Stimulated activated CD8-positive, alpha-beta memory T cell treated with anti-CD3 and anti-CD28 coated beads, Interleukin-2, amount 100 ng/mL, for 1 hour (primary cell): ENCODE results near the gene SYNDIG1.

Source experiments
- DNase-seq, 2 donors: peaks; one replicate each; pipeline ENCODE4 v3.0.0-alpha.2; 2020; ENCODE audit warnings: low read depth in 2 of 2

Gene SYNDIG1

GRCh38 chr20:24654425-24654824, 185.0 kb downstream of the SYNDIG1 start:
- no peak for DNase-seq

GRCh38 chr20:24656391-24656790, 187.0 kb downstream of the SYNDIG1 start:
- DNase-seq, result no peak

- no peak for DNase-seq
These were observed 187.8 kb downstream of the SYNDIG1 start for GRCh38 chr20:24657196-24657595.

GRCh38 chr20:24657878-24658620, 188.6 kb downstream of the SYNDIG1 start:
- DNase-seq, result no peak

- no peak for DNase-seq
These were observed 189.7 kb downstream of the SYNDIG1 start for GRCh38 chr20:24658920-24659660.

GRCh38 chr20:24659835-24660234, 190.4 kb downstream of the SYNDIG1 start:
- DNase-seq, result no peak

GRCh38 chr20:24660651-24661050, 191.2 kb downstream of the SYNDIG1 start:
- DNase-seq, result no peak

- no peak for DNase-seq
These were observed 191.8 kb downstream of the SYNDIG1 start for GRCh38 chr20:24661255-24661654.

GRCh38 chr20:24662322-24662721, 192.9 kb downstream of the SYNDIG1 start:
- DNase-seq, result no peak

GRCh38 chr20:24662752-24663365, 193.4 kb downstream of the SYNDIG1 start:
- DNase-seq, result no peak

- no peak for DNase-seq
These were observed 194.1 kb downstream of the SYNDIG1 start for GRCh38 chr20:24663496-24663895.

GRCh38 chr20:24664266-24664986, 195.0 kb downstream of the SYNDIG1 start:
- DNase-seq, result no peak

GRCh38 chr20:24665196-24665595, 195.8 kb downstream of the SYNDIG1 start:
- no peak for DNase-seq

- DNase-seq, result no peak
These were observed 196.3 kb downstream of the SYNDIG1 start for GRCh38 chr20:24665741-24666191.

- no peak for DNase-seq
These were observed 198.4 kb downstream of the SYNDIG1 start for GRCh38 chr20:24667689-24668383.

- DNase-seq, result no peak
These were observed 198.9 kb downstream of the SYNDIG1 start for GRCh38 chr20:24668384-24668702.

- DNase-seq, result no peak
These were observed 199.4 kb downstream of the SYNDIG1 start for GRCh38 chr20:24668791-24669190.

GRCh38 chr20:24669701-24670100, 200.3 kb downstream of the SYNDIG1 start:
- DNase-seq, result no peak

- DNase-seq, result no peak
These were observed 201.0 kb downstream of the SYNDIG1 start for GRCh38 chr20:24670341-24670872.

GRCh38 chr20:24670981-24671380, 201.6 kb downstream of the SYNDIG1 start:
- DNase-seq, result no peak

- DNase-seq, result no peak
These were observed 202.9 kb downstream of the SYNDIG1 start for GRCh38 chr20:24672181-24672880.
